ENCODE measurements around the gene PRKCH.

Gene PRKCH

GRCh38 chr14:61350427-61351270 is 29.3 kb downstream of the PRKCH start:
- Histone ChIP-seq H3K9me3 (ENCODE audit: control insufficient read depth in 1 of 2, low read length in 2 of 2) (peaks cover 0 to 3% of the 10 kb centered on the region in 2 donors), H3K36me3 (ENCODE audit: control insufficient read depth in 1 of 2, insufficient read depth in 2 of 2, low read length in 2 of 2) (no peaks in the 10 kb centered on the region), H3K27me3 (ENCODE audit: low read depth, low read length) (no peaks in the 10 kb centered on the region), H3K27ac (ENCODE audit: low read length) (no peak overlapping the region), H3K4me1 (ENCODE audit: control insufficient read depth in 1 of 2, insufficient read depth in 2 of 2, low read length in 2 of 2) (no peaks in the 10 kb centered on the region), H3K4me3 (ENCODE audit: low read depth in 1 of 2, low read length in 2 of 2) (no peak overlapping the region)

GRCh38 chr14:61351477-61351876 is 30.1 kb downstream of the PRKCH start:
- no peaks in the 10 kb centered on the region for H3K27me3 ChIP-seq (ENCODE audit: low read depth, low read length)
- no peaks in the 10 kb centered on the region for H3K4me1 ChIP-seq (ENCODE audit: control insufficient read depth in 1 of 2, insufficient read depth in 2 of 2, low read length in 2 of 2)
- H3K4me3 ChIP-seq (ENCODE audit: low read depth in 1 of 2, low read length in 2 of 2): no peak overlapping the region
- H3K36me3 ChIP-seq (ENCODE audit: control insufficient read depth in 1 of 2, insufficient read depth in 2 of 2, low read length in 2 of 2): no peaks in the 10 kb centered on the region
- H3K27ac ChIP-seq (ENCODE audit: low read length): no peak overlapping the region
- H3K9me3 ChIP-seq (ENCODE audit: control insufficient read depth in 1 of 2, low read length in 2 of 2): peaks cover 0 to 3% of the 10 kb centered on the region in 2 donors

GRCh38 chr14:61355892-61356325 is 34.5 kb downstream of the PRKCH start:
- no peaks in the 10 kb centered on the region for H3K4me1 ChIP-seq (ENCODE audit: control insufficient read depth in 1 of 2, insufficient read depth in 2 of 2, low read length in 2 of 2)
- H3K27me3 ChIP-seq (ENCODE audit: low read depth, low read length): no peaks in the 10 kb centered on the region
- H3K4me3 ChIP-seq (ENCODE audit: low read depth in 1 of 2, low read length in 2 of 2): no peak overlapping the region
- H3K36me3 ChIP-seq (ENCODE audit: control insufficient read depth in 1 of 2, insufficient read depth in 2 of 2, low read length in 2 of 2): no peaks in the 10 kb centered on the region
- H3K27ac ChIP-seq (ENCODE audit: low read length): no peak overlapping the region
- H3K9me3 ChIP-seq (ENCODE audit: control insufficient read depth in 1 of 2, low read length in 2 of 2): no peaks in the 10 kb centered on the region

GRCh38 chr14:61357123-61357522 is 35.7 kb downstream of the PRKCH start:
- H3K9me3 ChIP-seq (ENCODE audit: control insufficient read depth in 1 of 2, low read length in 2 of 2): no peaks in the 10 kb centered on the region
- no peak overlapping the region for H3K27ac ChIP-seq (ENCODE audit: low read length)
- H3K4me1 ChIP-seq (ENCODE audit: control insufficient read depth in 1 of 2, insufficient read depth in 2 of 2, low read length in 2 of 2): no peaks in the 10 kb centered on the region
- no peaks in the 10 kb centered on the region for H3K36me3 ChIP-seq (ENCODE audit: control insufficient read depth in 1 of 2, insufficient read depth in 2 of 2, low read length in 2 of 2)
- no peaks in the 10 kb centered on the region for H3K27me3 ChIP-seq (ENCODE audit: low read depth, low read length)
- no peak overlapping the region for H3K4me3 ChIP-seq (ENCODE audit: low read depth in 1 of 2, low read length in 2 of 2)

- Histone ChIP-seq H3K27me3 (ENCODE audit: low read depth, low read length) (no peaks in the 10 kb centered on the region), H3K4me3 (ENCODE audit: low read depth in 1 of 2, low read length in 2 of 2) (no peak overlapping the region), H3K36me3 (ENCODE audit: control insufficient read depth in 1 of 2, insufficient read depth in 2 of 2, low read length in 2 of 2) (no peaks in the 10 kb centered on the region), H3K4me1 (ENCODE audit: control insufficient read depth in 1 of 2, insufficient read depth in 2 of 2, low read length in 2 of 2) (no peaks in the 10 kb centered on the region), H3K9me3 (ENCODE audit: control insufficient read depth in 1 of 2, low read length in 2 of 2) (no peaks in the 10 kb centered on the region), H3K27ac (ENCODE audit: low read length) (no peak overlapping the region)
Observed at GRCh38 chr14:61358554-61359226, 37.3 kb downstream of the PRKCH start.

GRCh38 chr14:61360796-61361525 is 39.6 kb downstream of the PRKCH start:
- Histone ChIP-seq H3K4me1 (ENCODE audit: control insufficient read depth in 1 of 2, insufficient read depth in 2 of 2, low read length in 2 of 2) (no peaks in the 10 kb centered on the region), H3K9me3 (ENCODE audit: control insufficient read depth in 1 of 2, low read length in 2 of 2) (no peaks in the 10 kb centered on the region), H3K27ac (ENCODE audit: low read length) (no peak overlapping the region)

GRCh38 chr14:61362072-61362750 is 40.8 kb downstream of the PRKCH start:
- Histone ChIP-seq H3K4me1 (ENCODE audit: control insufficient read depth in 1 of 2, insufficient read depth in 2 of 2, low read length in 2 of 2) (no peaks in the 10 kb centered on the region), H3K27ac (ENCODE audit: low read length) (no peak overlapping the region), H3K36me3 (ENCODE audit: control insufficient read depth in 1 of 2, insufficient read depth in 2 of 2, low read length in 2 of 2) (no peaks in the 10 kb centered on the region), H3K4me3 (ENCODE audit: low read depth in 1 of 2, low read length in 2 of 2) (no peak overlapping the region), H3K27me3 (ENCODE audit: low read depth, low read length) (no peaks in the 10 kb centered on the region), H3K9me3 (ENCODE audit: control insufficient read depth in 1 of 2, low read length in 2 of 2) (no peaks in the 10 kb centered on the region)

More at GRCh38 chr14:61360796-61361525, 39.6 kb downstream of the PRKCH start:
- Histone ChIP-seq H3K27me3 (ENCODE audit: low read depth, low read length) (no peaks in the 10 kb centered on the region), H3K36me3 (ENCODE audit: control insufficient read depth in 1 of 2, insufficient read depth in 2 of 2, low read length in 2 of 2) (no peaks in the 10 kb centered on the region), H3K4me3 (ENCODE audit: low read depth in 1 of 2, low read length in 2 of 2) (no peak overlapping the region)

GRCh38 chr14:61364243-61364642 is 42.9 kb downstream of the PRKCH start:
- Histone ChIP-seq H3K9me3 (ENCODE audit: control insufficient read depth in 1 of 2, low read length in 2 of 2) (no peaks in the 10 kb centered on the region), H3K27ac (ENCODE audit: low read length) (no peak overlapping the region), H3K4me1 (ENCODE audit: control insufficient read depth in 1 of 2, insufficient read depth in 2 of 2, low read length in 2 of 2) (no peaks in the 10 kb centered on the region)

GRCh38 chr14:61365667-61366212 is 44.4 kb downstream of the PRKCH start:
- no peak overlapping the region for H3K27ac ChIP-seq (ENCODE audit: low read length)
- no peaks in the 10 kb centered on the region for H3K9me3 ChIP-seq (ENCODE audit: control insufficient read depth in 1 of 2, low read length in 2 of 2)
- H3K36me3 ChIP-seq (ENCODE audit: control insufficient read depth in 1 of 2, insufficient read depth in 2 of 2, low read length in 2 of 2): no peaks in the 10 kb centered on the region
- no peaks in the 10 kb centered on the region for H3K27me3 ChIP-seq (ENCODE audit: low read depth, low read length)
- no peak overlapping the region for H3K4me3 ChIP-seq (ENCODE audit: low read depth in 1 of 2, low read length in 2 of 2)
- no peaks in the 10 kb centered on the region for H3K4me1 ChIP-seq (ENCODE audit: control insufficient read depth in 1 of 2, insufficient read depth in 2 of 2, low read length in 2 of 2)

More at GRCh38 chr14:61364243-61364642, 42.9 kb downstream of the PRKCH start:
- Histone ChIP-seq H3K27me3 (ENCODE audit: low read depth, low read length) (no peaks in the 10 kb centered on the region), H3K4me3 (ENCODE audit: low read depth in 1 of 2, low read length in 2 of 2) (no peak overlapping the region), H3K36me3 (ENCODE audit: control insufficient read depth in 1 of 2, insufficient read depth in 2 of 2, low read length in 2 of 2) (no peaks in the 10 kb centered on the region)

GRCh38 chr14:61368114-61368710 is 46.8 kb downstream of the PRKCH start:
- Histone ChIP-seq H3K4me3 (ENCODE audit: low read depth in 1 of 2, low read length in 2 of 2) (no peak overlapping the region), H3K4me1 (ENCODE audit: control insufficient read depth in 1 of 2, insufficient read depth in 2 of 2, low read length in 2 of 2) (no peaks in the 10 kb centered on the region), H3K9me3 (ENCODE audit: control insufficient read depth in 1 of 2, low read length in 2 of 2) (no peaks in the 10 kb centered on the region), H3K36me3 (ENCODE audit: control insufficient read depth in 1 of 2, insufficient read depth in 2 of 2, low read length in 2 of 2) (no peaks in the 10 kb centered on the region), H3K27ac (ENCODE audit: low read length) (no peak overlapping the region), H3K27me3 (ENCODE audit: low read depth, low read length) (no peaks in the 10 kb centered on the region)

Data from muscle layer of duodenum (tissue), 2 donors.